HG02840 (cell line): Measurements from ENCODE around the gene SPI1.

Experiments
- ATAC-seq: cut with Tn5 transposase; IDR thresholded peaks from one replicate; pipeline ENCODE4 v1.9.1; 2021; ENCODE audit warnings: mild to moderate bottlenecking, moderate library complexity, moderate number of reproducible peaks; ENCODE audit not compliant: unreplicated experiment, low FRiP score

SPI1 gene

DNA sequence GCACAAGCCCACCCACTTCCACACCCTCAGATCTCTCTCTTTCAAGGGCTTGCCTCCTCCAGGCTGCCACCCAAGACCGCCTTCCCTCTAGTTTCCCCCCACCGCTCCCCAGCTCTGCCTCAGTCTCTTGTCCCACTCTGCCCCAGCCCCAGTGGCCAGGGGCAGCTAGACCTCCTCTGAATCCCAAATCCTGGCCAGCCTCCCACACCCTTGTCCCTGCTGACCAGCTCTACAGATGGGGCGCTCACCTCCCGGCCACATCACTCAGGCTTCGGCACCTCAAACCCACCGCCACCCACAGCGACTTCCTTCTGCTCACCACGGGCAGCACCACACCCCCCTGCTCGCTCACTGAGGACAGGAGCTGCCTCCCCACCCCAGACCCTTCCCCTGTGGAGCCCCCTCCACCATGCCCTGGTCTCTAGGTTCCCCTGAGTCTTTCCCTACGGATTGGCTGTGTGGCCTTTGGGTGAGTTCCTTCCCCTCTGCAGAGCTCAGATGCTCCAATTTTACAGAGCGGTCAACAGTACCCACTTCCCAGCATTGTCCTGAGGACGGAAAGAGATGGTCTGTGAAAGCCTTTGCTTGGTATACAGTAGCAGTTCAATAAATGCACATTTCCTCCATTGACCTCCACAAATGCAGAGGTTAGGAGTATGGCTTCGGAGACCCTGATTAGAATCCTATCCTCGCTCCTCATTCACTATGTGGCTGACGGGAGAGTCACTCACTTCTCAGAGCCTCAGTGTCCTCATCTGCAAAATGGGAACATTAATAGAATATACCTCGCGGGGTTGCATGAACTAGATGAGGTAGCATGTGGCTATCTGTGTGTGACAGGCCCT, 11.5 kb upstream of the SPI1 start:
- no peak for ATAC-seq

DNA sequence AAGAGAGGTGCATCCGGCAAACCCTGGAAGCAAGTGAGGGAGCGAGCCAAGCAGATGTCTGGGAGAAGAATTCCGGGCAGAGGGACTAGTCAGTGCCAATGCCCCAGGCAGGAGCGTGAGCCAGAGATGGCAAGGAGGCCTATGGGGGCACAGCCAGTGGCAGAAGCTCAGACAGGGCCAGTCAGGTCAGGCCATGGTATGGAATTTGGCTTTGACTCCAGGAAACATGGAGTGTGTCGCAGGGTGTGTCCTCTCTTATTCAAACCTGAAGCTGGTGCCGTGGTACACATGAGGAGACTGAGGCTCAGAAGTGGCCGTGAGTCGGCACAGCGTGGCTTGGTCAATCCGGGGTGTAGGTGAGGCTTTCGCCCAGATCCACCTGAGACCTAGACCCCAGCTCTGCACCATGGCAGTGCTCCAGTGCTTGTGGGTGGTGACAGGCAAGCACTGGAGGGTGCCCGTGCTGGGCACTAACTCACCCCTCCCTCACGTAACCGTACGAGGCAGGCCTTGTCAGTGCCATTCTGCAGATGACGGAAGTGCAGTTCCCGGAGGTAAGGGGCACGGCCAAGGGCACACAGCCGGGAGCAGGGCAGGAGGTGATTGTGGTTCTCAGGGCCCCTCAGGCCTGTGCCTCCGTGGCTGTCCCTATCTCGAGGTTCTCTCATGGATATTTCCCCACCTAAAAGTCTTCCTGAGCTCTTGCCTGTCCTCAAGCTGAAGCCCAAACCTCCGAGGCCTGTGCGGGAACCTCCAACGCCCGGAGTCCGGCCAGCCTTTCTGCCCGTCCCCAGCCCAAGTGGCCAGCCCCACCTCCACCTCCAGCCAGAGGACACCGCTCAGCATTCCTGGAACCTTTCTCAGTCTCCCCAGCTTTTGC, 10.6 kb upstream of the SPI1 start:
- no peak for ATAC-seq

DNA sequence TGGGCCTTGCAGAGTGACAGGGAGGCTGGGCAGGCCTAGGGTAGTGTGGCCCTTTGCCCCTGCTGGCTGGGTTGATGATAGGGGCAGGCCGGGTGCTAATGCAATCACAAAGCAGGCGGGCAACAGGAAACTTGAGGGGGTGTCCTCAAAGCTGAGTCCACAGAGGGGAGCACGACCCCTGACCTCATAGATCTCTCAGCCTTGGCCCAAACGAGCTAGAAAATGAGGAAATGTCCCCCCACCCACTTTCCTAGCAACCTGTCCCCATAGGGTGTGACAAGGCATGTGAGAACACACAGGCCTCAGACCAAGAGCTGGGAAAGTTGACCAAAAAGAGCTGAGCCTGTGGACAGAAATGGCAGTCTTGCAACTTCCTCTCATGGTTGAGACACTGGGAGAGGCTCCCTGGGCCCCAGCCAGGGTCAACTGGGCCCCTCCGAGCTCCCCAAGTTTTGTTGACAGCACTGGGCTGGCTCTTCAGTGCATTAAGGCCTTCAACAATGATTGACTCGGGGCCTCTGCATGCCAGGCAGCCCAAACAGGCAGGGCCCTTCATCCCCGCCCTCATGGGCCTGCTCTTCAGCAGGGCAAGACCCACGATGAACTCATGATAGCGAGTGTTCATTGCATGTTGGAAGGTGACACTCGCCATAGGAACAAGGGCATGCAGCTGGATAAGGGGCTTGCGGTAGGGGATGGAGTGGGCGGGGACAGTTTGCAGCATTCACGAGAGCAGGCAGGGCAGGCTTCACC, 9.8 kb upstream of the SPI1 start:
- ATAC-seq, result no peak

- no peak for ATAC-seq
These were observed 6.2 kb upstream of the SPI1 start for GRCh38 chr11:47384498-47384897.

DNA sequence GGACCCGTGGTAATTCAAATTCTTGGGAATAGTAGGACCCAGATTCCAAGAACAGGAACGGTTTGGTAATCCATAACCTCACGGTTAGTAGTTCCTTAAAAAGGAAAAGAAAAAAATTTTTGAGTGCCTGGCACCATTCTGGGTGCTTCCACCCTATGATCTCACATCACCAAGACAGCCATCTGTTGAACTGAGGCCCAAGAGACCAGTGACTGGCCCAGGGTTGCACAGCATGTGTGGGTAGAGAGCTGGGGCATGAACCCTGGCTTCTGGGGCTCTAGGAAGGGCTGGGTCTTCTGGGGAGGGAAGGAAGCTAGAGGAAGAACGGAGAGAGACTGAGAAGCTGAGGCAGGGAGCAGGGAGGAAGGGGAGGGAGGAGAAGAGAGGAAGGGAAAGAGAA, 4.7 kb upstream of the SPI1 start:
- ATAC-seq, result no peak

- no peak for ATAC-seq
These were observed 1.7 kb upstream of the SPI1 start for GRCh38 chr11:47380078-47380477.

DNA sequence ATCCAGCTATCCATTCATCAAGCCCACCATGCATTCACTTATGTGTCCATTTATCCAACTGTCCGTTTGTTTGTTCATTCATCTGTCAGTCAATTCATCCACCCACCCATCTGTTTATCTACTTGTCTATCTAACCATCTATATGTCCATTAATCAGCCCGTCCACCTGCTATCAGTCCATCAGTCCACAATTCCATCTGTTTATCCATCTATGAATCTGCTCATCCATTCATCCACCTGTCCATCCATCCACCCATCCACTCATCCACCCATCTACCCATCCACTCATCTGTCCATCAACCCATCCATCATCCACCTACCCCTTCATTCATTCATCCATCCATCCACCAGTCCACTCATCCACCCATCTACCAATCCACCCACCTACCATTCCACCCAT, 970 bp upstream of the SPI1 start:
- no peak for ATAC-seq

GRCh38 chr11:47378836-47379170, 456 bp upstream of the SPI1 start:
- ATAC-seq, result no peak

- no peak for ATAC-seq
These were observed 757 bp downstream of the SPI1 start for GRCh38 chr11:47377571-47378009.

DNA sequence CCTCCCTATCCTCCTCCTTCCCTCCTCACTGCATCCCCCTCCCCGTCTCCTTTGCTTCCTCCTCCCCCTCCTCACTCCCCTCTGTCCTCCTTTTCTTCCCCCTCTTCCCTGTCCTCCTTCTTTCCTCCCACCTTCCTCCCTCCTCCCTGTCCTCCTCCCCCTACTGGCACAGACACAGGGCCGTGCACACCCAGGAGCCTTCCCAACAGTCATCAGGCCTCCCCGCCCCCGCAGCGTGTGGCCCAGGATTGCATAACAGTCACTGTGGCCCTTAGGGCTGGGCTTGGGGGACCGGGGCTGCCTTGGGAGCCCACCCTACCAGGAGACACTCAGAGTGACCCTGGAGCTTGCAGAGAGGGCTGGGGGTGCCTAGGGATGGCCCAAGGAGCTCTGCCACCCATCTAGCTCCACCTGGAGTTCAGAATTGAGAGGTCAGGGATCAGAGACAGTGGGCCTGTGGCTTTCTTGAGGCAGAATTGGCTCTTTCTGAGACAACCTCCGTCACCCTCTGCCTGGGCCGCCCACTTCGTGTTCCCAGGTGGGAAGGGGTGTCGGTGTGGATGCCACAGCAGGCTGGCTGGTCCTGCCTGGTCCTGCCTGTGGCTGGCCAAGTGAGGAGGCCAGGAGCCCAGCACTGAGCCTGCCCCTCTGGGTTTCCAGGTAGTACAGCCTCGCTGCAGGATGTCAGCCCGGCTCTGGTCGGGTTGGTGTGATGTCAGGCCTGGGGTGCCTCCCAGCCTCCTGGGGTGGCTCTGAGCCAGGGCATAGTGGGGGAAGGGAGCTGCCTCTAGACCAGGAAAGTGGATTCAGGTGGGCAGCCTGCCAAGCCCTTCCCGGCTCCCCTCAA, 1.6 kb downstream of the SPI1 start:
- ATAC-seq, result no peak

DNA sequence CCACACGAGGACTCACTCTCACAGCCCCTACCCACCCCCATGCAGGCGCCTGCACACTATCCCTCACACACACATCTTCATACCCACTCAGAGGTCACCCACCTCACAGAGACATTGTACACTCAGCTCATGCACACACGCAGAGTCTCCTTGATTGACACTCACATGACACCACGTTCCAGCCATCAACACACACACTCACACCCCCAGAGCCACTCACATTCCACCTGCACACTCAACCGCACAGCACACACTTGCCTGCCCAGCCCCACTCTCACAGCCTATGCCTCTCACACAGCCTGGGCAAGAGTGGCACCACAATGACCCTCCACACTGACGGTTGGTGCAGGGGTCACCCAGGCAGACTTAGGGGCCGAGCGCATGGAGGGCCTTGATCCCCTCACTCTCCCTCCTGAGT, 2.2 kb downstream of the SPI1 start:
- no peak for ATAC-seq

- ATAC-seq, result no peak
These were observed 2.7 kb downstream of the SPI1 start for GRCh38 chr11:47375546-47376085.

DNA sequence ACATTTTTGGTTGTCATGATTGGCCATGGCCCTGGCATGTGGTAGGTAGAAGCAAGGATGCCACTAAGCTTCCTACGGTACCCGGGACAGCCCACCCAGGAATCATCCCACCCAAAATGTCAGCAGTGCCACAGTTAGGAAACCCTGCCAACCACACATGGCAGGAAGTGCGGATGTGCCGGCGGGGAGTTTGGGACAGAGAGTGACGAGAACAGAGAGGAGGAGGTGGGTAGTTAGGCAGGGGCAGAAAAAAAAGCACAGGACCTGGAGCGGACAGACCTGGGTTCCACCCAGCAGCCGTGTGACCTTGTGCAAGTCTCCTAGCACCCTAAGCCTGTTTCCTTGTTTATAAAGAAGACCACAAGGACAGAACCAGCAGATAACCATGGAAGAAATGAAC, 3.3 kb downstream of the SPI1 start:
- ATAC-seq, result no peak

DNA sequence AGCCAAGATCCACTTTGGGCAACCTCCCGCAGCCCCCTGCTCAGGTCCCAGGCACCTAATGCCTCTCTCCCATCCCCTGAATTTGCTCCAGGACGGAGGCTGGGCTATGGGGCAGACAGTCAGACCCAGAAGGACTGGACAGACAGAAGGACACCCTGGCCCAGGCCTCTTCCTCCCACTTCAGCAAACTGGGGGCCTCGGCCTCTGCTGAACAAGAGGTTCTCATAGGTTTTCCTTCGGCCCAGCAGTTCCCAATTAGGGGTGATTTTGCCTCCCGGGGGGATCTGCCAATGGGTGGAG, 3.7 kb downstream of the SPI1 start:
- ATAC-seq, result no peak

DNA sequence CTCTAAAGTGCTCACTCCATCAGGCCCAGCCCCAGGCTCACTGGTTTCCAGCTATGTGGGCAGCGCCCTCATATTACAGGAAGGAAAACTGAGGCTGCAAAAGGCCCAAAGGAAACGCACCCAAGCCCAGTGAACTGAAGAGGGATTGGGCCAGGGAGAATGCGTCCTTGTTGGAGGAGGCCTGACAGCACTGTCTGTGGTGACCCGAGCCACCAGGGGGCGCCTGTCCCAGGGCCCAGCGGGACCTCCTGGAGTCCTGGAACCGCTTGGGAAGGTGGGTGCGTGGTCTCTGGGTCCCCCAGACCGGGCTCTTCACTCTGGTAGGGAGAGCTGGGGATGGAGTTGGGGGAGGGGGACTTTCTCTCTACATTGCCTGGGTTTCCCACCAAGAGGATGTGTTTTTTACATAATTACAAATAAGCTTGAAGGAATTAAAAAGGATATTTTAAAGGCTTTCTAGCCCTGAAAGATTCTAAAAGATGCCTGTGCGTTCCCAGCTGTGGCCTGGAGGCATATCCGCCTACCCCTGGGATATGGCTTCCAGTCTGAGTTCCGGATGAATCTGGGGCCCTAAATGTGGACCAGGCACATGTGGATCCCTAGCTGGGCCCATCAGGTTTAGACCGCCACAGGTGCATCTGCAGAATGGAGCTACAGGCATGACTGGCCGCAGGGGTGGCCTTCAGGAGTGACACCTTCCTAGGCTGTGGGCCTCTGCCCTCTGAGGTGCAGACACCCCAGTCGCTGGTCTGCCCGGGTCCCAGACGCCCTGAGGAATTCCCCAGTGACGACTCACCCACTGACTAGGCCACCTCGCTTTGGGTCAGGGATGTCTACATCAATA, 4.2 kb downstream of the SPI1 start:
- ATAC-seq, result no peak

DNA sequence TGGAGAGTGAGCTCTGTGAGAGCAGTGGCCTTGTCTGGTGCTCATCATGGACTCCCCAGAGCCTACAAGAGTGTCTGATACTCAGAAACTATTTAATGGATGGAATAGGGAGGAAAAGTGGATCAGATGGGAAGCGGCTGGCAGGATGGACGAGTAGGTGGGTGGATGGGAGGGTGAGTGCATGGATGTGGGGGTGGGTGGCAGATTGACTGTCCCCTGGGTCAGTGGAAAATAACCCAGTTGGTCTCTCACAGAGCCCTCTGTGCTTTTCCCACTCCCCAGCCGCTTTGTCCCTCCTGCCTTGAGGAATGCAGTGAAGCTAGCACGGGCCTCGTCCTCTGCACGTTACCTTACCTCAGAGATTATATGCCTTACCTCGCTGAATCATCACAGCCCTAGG, 5.9 kb downstream of the SPI1 start:
- ATAC-seq, result no peak

DNA sequence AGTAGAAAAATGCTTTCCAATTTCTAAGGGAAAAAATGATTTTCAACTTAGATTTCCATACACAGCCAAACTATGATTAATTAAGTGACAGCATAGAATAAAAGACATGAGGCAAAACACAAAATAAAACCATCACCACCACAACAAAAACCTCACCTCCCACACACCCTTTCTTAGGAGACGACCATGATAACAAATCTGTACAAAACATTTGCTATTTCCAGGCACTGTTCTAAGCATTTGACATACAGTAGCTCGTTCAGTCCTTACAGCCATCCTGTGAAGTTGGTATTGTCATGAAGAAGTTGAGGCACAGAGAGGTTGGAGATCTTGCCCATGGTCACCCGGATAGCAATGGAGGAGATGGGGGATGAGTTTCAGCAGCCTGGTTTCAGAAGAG, 8.7 kb downstream of the SPI1 start:
- no peak for ATAC-seq

DNA sequence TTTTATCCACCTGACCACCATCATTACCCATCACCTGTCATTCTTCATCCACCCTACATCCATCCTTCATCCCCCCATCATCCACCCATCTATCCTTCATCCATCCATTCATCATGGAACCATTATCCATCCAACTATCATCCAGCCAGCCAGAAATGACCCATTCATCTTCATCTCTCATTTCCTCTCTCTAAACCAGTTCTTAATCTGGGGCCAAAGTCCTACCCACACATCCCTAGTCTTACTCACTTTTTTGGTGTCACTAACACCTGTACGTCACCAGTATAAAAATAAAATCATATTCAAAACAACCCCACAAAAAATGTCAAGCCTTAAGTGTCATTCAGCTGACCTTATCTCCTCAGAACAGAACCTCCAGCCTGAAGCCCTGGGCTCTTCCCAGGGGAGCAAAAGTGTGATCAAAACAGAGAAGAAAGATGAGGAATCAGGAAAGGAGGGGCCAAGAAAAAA, 12.3 kb downstream of the SPI1 start:
- no peak for ATAC-seq

- ATAC-seq, result no peak
These were observed 16.9 kb downstream of the SPI1 start for GRCh38 chr11:47361419-47361818.
